Neural cell (in vitro differentiated cells): ENCODE data around the gene BZW2. TPM values are rescaled to one million over a fixed set of nuclear protein-coding genes. Genes with fewer than 3 reads are reported as not detected.

Source experiments
- H2AFZ ChIP-seq: fragments of 200-600, 300-800 bp; sonication (generic), shearing (Covaris generic); 2 replicates; pipeline ENCODE4 v1.6.0; 2014; ENCODE audit warnings: low read depth, mild to moderate bottlenecking, antibody characterized with exemption, low read length, moderate library complexity
- H3F3A ChIP-seq: fragments of 200-600 bp; shearing (Covaris generic); 2 replicates; pipeline ENCODE4 v1.6.1; 2016; ENCODE audit warnings: mild to moderate bottlenecking, moderate library complexity, mixed read lengths, antibody characterized with exemption, low read length; ENCODE audit not compliant: insufficient read depth, poor library complexity, severe bottlenecking
- H3K27ac ChIP-seq: fragments of 200-600, 300-800 bp; sonication (generic), shearing (Covaris generic); 2 replicates; pipeline ENCODE4 v1.5.1; 2014; ENCODE audit warnings: mild to moderate bottlenecking, low read length, moderate library complexity
- H3K27me3 ChIP-seq: fragments of 300-800, 200-600 bp; sonication (generic), shearing (Covaris generic); 2 replicates; pipeline ENCODE4 v1.6.0; 2014; ENCODE audit warnings: mild to moderate bottlenecking, low read depth, low read length, moderate library complexity; ENCODE audit not compliant: insufficient read depth
- H3K36me3 ChIP-seq: fragments of 300-800, 200-600 bp; sonication (generic), shearing (Covaris generic); 2 replicates; pipeline ENCODE4 v1.5.1; 2014; ENCODE audit warnings: mild to moderate bottlenecking, antibody characterized with exemption, low read length, moderate library complexity; ENCODE audit not compliant: insufficient read depth
- H3K4me2 ChIP-seq: fragments of 300-800, 200-600 bp; sonication (generic), shearing (Covaris generic); 2 replicates; pipeline ENCODE4 v1.6.0; 2014; ENCODE audit warnings: mild to moderate bottlenecking, low read length
- H3K4me3 ChIP-seq: fragments of 300-800, 200-600 bp; sonication (generic), shearing (Covaris generic); 2 replicates; pipeline ENCODE4 v1.5.1; 2014; ENCODE audit warnings: mild to moderate bottlenecking, low read length, moderate library complexity
- H3K79me2 ChIP-seq: fragments of 200-600 bp; shearing (Covaris generic); replicated peaks from 2 replicates; pipeline ENCODE4 v1.6.0; 2014; ENCODE audit warnings: mild to moderate bottlenecking, low read length, moderate library complexity; ENCODE audit not compliant: insufficient read depth
- H3K9ac ChIP-seq: fragments of 300-800, 200-600 bp; sonication (generic), shearing (Covaris generic); 2 replicates; pipeline ENCODE4 v1.6.1; 2016; ENCODE audit warnings: mild to moderate bottlenecking, low read length, mixed read lengths
- H3K9me2 ChIP-seq: fragments of 200-600 bp; shearing (Covaris generic); 2 replicates; pipeline ENCODE4 v1.6.1; 2016; ENCODE audit warnings: mild to moderate bottlenecking, low read length, mixed read lengths; ENCODE audit not compliant: insufficient read depth
- H3K9me3 ChIP-seq: fragments of 200-600, 300-800 bp; sonication (generic), shearing (Covaris generic); 2 replicates; pipeline ENCODE4 v1.6.1; 2016; ENCODE audit warnings: mild to moderate bottlenecking, mixed run types, low read length, moderate library complexity, mixed read lengths
- H4K20me1 ChIP-seq: fragments of 200-600 bp; shearing (Covaris generic); 2 replicates; pipeline ENCODE4 v1.6.1; 2016; ENCODE audit warnings: mild to moderate bottlenecking, mixed run types; ENCODE audit not compliant: insufficient read depth
- CTCF ChIP-seq: fragments of 450-650 bp; IDR thresholded peaks from 2 replicates; pipeline ENCODE4 v1.5.1; 2014; ENCODE audit warnings: antibody characterized with exemption, mild to moderate bottlenecking, moderate library complexity; ENCODE audit not compliant: poor library complexity, severe bottlenecking
- EP300 ChIP-seq: fragments of 450-650 bp; conservative IDR thresholded peaks from 2 replicates; pipeline ENCODE4 v1.6.1; 2014; ENCODE audit warnings: antibody characterized with exemption, mild to moderate bottlenecking, moderate library complexity; ENCODE audit not compliant: poor library complexity, severe bottlenecking
- EZH2 ChIP-seq: fragments of 200-600, 300-800 bp; shearing (Covaris generic), sonication (generic); IDR thresholded peaks from 2 replicates; pipeline ENCODE4 v1.6.1; 2014; ENCODE audit warnings: antibody characterized with exemption, low read length, borderline replicate concordance, mild to moderate bottlenecking; ENCODE audit not compliant: insufficient read depth, poor library complexity, severe bottlenecking
- MXI1 ChIP-seq: fragments of 450-650 bp; conservative IDR thresholded peaks from 2 replicates; pipeline ENCODE4 v1.6.1; 2014; ENCODE audit warnings: antibody characterized with exemption, mild to moderate bottlenecking; ENCODE audit not compliant: poor library complexity, severe bottlenecking
- POLR2AphosphoS5 ChIP-seq: IDR thresholded peaks from 2 replicates; pipeline ENCODE4 v1.6.1; 2012
- RAD21 ChIP-seq: fragments of 450-650 bp; conservative IDR thresholded peaks from 2 replicates; pipeline ENCODE4 v1.6.1; 2014; ENCODE audit warnings: antibody characterized with exemption, mild to moderate bottlenecking, moderate library complexity
- REST ChIP-seq: IDR thresholded peaks from 2 replicates; pipeline ENCODE4 v1.6.1; 2012; ENCODE audit warnings: borderline replicate concordance
- SMC3 ChIP-seq: fragments of 450-650 bp; conservative IDR thresholded peaks from 2 replicates; pipeline ENCODE4 v1.6.1; 2014; ENCODE audit warnings: antibody characterized with exemption, mild to moderate bottlenecking, moderate library complexity; ENCODE audit not compliant: poor library complexity
- TAF1 ChIP-seq: IDR thresholded peaks from 2 replicates; pipeline ENCODE4 v1.6.1; 2012; ENCODE audit warnings: low read depth
- polyA plus RNA-seq: library from polyadenylated mRNA; depleted of rRNA; stranded (reverse); fragments of >200 nt; gene quantifications from 2 replicates; pipeline ENCODE4 v1.2.3, GENCODE V29; 2014

BZW2 gene
- polyA plus RNA-seq, 1 donor from 2014 or later: 203 TPM

- no peak overlapping the region for H3K27ac ChIP-seq
- no peaks in the 10 kb centered on the region for H3F3A ChIP-seq
- H3K9me3 ChIP-seq: no peaks in the 10 kb centered on the region
- no peaks in the 10 kb centered on the region for H3K36me3 ChIP-seq
- H4K20me1 ChIP-seq: peaks cover 7% of the 10 kb centered on the region
- no peaks in the 10 kb centered on the region for H3K27me3 ChIP-seq
- H3K9ac ChIP-seq: no peak overlapping the region
- no peaks in the 10 kb centered on the region for H3K9me2 ChIP-seq
- no peak overlapping the region for H2AFZ ChIP-seq
- peak overlapping the region; percentile 86 for H3K4me3 ChIP-seq
- H3K79me2 ChIP-seq: peaks cover 72% of the 10 kb centered on the region
- no peak overlapping the region for H3K4me2 ChIP-seq
- TF ChIP-seq POLR2AphosphoS5 (no peak), CTCF (no peak), EP300 (no peak), REST (no peak), SMC3 (no peak), RAD21 (no peak), EZH2 (no peak), TAF1 (no peak), MXI1 (no peak)
These were observed 4.3 kb downstream of the BZW2 start for GRCh38 chr7:16650266-16650665.

GRCh38 chr7:16651396-16652239 is 5.6 kb downstream of the BZW2 start:
- Histone ChIP-seq H3K4me3 (no peak overlapping the region), H3F3A (no peaks in the 10 kb centered on the region), H3K9ac (no peak overlapping the region), H3K27me3 (no peaks in the 10 kb centered on the region), H3K4me2 (no peak overlapping the region), H4K20me1 (peaks cover 7% of the 10 kb centered on the region), H3K79me2 (peaks cover 83% of the 10 kb centered on the region), H2AFZ (no peak overlapping the region), H3K9me2 (no peaks in the 10 kb centered on the region), H3K27ac (no peak overlapping the region), H3K9me3 (no peaks in the 10 kb centered on the region), H3K36me3 (no peaks in the 10 kb centered on the region)
- TF ChIP-seq REST: no peak
- TF ChIP-seq MXI1: no peak
- TF ChIP-seq EP300: no peak
- no peak for TF ChIP-seq SMC3
- no peak for TF ChIP-seq EZH2
- TF ChIP-seq RAD21: no peak
- no peak for TF ChIP-seq CTCF
- TF ChIP-seq TAF1: no peak
- TF ChIP-seq POLR2AphosphoS5: no peak
